Ascending aorta (tissue), 2 donors: ENCODE data around the gene KRCC1. TPM values are rescaled to one million over a fixed set of nuclear protein-coding genes. Genes with fewer than 3 reads are reported as not detected.
"Not testable (repeated sequence)": the region's sequence is repeated elsewhere in the genome, so short reads cannot be mapped to it uniquely, and the experiment has no call there.

Experiments
- DNase-seq, 2 donors: peaks; one replicate each; pipeline ENCODE4 v3.0.0-alpha.2; 2019; ENCODE audit warnings: low spot score in 2 of 2
- H3K27ac ChIP-seq, 2 donors: fragments of 200-600 bp; sonication (generic); one replicate each; pipeline ENCODE4 v1.5.1; 2016 to 2017; ENCODE audit warnings: mild to moderate bottlenecking in 1 of 2
- H3K27me3 ChIP-seq: fragments of 200-600 bp; sonication (generic); one replicate; pipeline ENCODE4 v1.5.1; 2017
- H3K36me3 ChIP-seq, 2 donors: fragments of 200-600 bp; sonication (generic); one replicate each; pipeline ENCODE4 v1.5.1; 2016
- H3K4me1 ChIP-seq, 2 donors: fragments of 200-600 bp; sonication (generic); one replicate each; pipeline ENCODE4 v1.5.1; 2016 to 2017; ENCODE audit warnings: mild to moderate bottlenecking in 1 of 2
- H3K4me3 ChIP-seq, 2 donors: fragments of 200-600 bp; sonication (generic); one replicate each; pipeline ENCODE4 v1.5.1; 2016 to 2017; ENCODE audit warnings: mild to moderate bottlenecking in 1 of 2
- H3K9me3 ChIP-seq, 2 donors: fragments of 200-600 bp; sonication (generic); one replicate each; pipeline ENCODE4 v1.5.1; 2016
- CTCF ChIP-seq, 3 experiments: fragments of 200-600 bp in 2 of 3; fragments of 450-650 bp in 1 of 3; sonication (generic) in 2 of 3; IDR thresholded peaks; one replicate each; pipeline ENCODE4 v1.5.1; 2016 to 2019; ENCODE audit warnings: antibody characterized with exemption in 3 of 3, mild to moderate bottlenecking in 1 of 3, moderate library complexity in 1 of 3
- intact Hi-C: fragments of 100-400 bp; cut with DNase I; formaldehyde crosslinking; loops from one replicate; pipeline ENCODE4 v1.15.1; 2023
- total RNA-seq: library from RNA; depleted of rRNA; stranded (reverse); fragments of >200 nt; gene quantifications from one replicate; pipeline ENCODE4 v1.1.0, GENCODE V29; 2016

Gene KRCC1
- total RNA-seq, 1 donor from 2014 or later: 3.1 TPM

DNA sequence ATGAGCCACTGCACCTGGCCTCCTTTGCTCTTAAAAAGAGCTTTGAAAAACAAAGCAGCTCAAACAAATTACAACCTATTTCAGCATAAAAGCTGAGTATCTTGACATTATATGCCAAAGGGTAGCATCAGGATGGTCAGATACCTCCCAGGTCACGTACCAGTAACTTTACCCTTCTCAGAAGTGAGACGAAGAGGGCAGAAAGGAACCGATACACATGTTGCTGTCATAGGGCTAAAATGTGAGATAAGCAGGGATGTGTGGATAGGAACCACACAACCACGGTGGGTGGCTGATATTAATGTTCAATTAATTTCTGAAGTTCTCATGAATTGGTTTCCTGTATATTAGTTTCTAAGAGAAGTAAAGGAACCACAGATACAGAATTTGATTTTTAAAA, 26.7 kb downstream of the KRCC1 start:
- no peak for DNase-seq
- Histone ChIP-seq H3K36me3 (peaks cover 22 to 44% of the 10 kb centered on the region in 2 donors), H3K9me3 (no peaks in the 10 kb centered on the region)

GRCh38 chr2:88027697-88028389, 27.7 kb downstream of the KRCC1 start:
- intact Hi-C loops: no loop called here
- H3K4me1 ChIP-seq: no peaks in the 10 kb centered on the region
- no peaks in the 10 kb centered on the region for H3K27me3 ChIP-seq
- DNase-seq: no peak
- H3K36me3 ChIP-seq: peaks cover 19 to 36% of the 10 kb centered on the region in 2 donors
- no peak for TF ChIP-seq CTCF (IDR thresholded peaks at IDR 0.05)
- H3K4me3 ChIP-seq: no peak overlapping the region
- no peaks in the 10 kb centered on the region for H3K9me3 ChIP-seq
- H3K27ac ChIP-seq: no peak overlapping the region

More for the DNA sequence above, 26.7 kb downstream of the KRCC1 start:
- intact Hi-C loops: no loop called here
- Histone ChIP-seq H3K4me1 (no peaks in the 10 kb centered on the region), H3K27ac (no peak overlapping the region), H3K27me3 (no peaks in the 10 kb centered on the region), H3K4me3 (no peak overlapping the region)
- no peak for TF ChIP-seq CTCF (IDR thresholded peaks at IDR 0.05)

- no peaks in the 10 kb centered on the region for H3K27me3 ChIP-seq
- H3K36me3 ChIP-seq: peaks cover 8 to 9% of the 10 kb centered on the region in 2 donors
- no peak overlapping the region for H3K27ac ChIP-seq
- H3K9me3 ChIP-seq: no peaks in the 10 kb centered on the region
- no peaks in the 10 kb centered on the region for H3K4me1 ChIP-seq
- H3K4me3 ChIP-seq: no peak overlapping the region
- no peak for DNase-seq
- TF ChIP-seq CTCF (IDR thresholded peaks at IDR 0.05): no peak
- intact Hi-C loops: no loop called here
Measured at GRCh38 chr2:88024509-88024908, 31.1 kb downstream of the KRCC1 start.

DNA sequence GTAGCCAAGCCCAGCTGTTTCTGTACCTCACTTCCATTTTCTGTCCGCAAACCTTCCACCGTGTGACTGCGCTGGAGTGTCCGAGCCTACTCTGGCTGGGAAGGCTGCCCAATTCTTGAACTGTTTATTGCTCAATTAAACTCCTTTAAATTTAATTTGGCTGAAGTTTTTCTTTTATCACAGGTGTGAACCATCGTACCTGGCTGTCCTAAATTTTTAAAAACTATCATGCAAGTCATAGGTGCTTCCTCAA, 33.0 kb downstream of the KRCC1 start:
- no peak for DNase-seq
- Histone ChIP-seq H3K27ac (no peak overlapping the region), H3K4me1 (no peaks in the 10 kb centered on the region), H3K27me3 (no peaks in the 10 kb centered on the region), H3K36me3 (no peaks in the 10 kb centered on the region), H3K9me3 (no peaks in the 10 kb centered on the region), H3K4me3 (no peak overlapping the region)
- intact Hi-C loops: no loop called here
- TF ChIP-seq CTCF (IDR thresholded peaks at IDR 0.05): no peak

- TF ChIP-seq CTCF (IDR thresholded peaks at IDR 0.05): no peak
- Histone ChIP-seq H3K36me3 (no peaks in the 10 kb centered on the region), H3K4me3 (no peak overlapping the region), H3K27me3 (no peaks in the 10 kb centered on the region), H3K27ac (no peak overlapping the region), H3K4me1 (no peaks in the 10 kb centered on the region), H3K9me3 (no peaks in the 10 kb centered on the region)
- intact Hi-C loops: no loop called here
- DNase-seq: no peak
Measured at GRCh38 chr2:88019985-88020384, 35.6 kb downstream of the KRCC1 start.

- H3K27ac ChIP-seq: no peak overlapping the region
- no peak for TF ChIP-seq CTCF (IDR thresholded peaks at IDR 0.05)
- H3K9me3 ChIP-seq: no peaks in the 10 kb centered on the region
- intact Hi-C loops: no loop called here
- DNase-seq: no peak
- no peaks in the 10 kb centered on the region for H3K27me3 ChIP-seq
- H3K4me3 ChIP-seq: no peak overlapping the region
- H3K36me3 ChIP-seq: no peaks in the 10 kb centered on the region
- H3K4me1 ChIP-seq: no peaks in the 10 kb centered on the region
Measured at GRCh38 chr2:88018909-88019308, 36.7 kb downstream of the KRCC1 start.

DNA sequence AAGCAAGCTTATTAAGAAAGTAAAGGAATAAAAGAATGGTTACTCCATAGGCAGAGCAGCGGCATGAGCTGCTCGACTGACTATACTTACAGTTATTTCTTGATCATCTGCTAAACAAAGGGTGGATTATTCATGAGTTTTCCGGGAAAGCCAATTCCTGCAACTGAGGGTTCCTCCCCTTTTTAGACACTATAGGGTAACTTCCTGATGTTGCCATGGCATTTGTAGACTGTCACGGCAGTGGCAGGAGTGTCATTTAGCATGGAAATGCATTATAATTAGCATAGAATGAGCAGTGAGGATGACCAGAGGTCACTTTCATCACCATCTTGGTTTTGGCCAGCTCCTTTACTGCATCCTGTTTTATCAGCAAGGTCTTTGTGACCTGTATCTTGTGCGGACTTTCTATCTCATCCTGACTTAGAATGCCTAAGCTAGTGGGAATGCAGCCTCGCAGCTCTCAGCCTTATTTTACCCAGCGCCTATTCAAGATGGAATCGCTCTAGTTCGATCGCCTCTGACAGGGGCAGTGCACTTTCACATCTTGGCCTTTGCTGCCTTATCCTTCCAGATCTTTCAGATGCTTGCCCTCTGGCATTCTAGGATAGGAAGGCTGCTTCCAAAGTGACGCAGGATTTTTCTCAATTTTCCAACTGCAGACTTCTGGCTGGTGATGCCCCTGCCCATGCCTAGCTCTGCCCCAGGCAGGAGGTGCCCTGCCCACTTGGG, 37.3 kb downstream of the KRCC1 start:
- H3K4me3 ChIP-seq, H3K27me3 ChIP-seq, H3K36me3 ChIP-seq, H3K9me3 ChIP-seq, H3K27ac ChIP-seq, H3K4me1 ChIP-seq, intact Hi-C loops, DNase-seq: not testable (repeated sequence)

- H3K4me1 ChIP-seq, H3K36me3 ChIP-seq, H3K9me3 ChIP-seq, H3K27me3 ChIP-seq, DNase-seq, intact Hi-C loops: not testable (repeated sequence)
- Histone ChIP-seq H3K27ac (peak overlapping the region; percentile 2 to 6), H3K4me3 (peak overlapping the region in 1 of 2 donors; percentile 68)
Measured at GRCh38 chr2:88017780-88018038, 37.9 kb downstream of the KRCC1 start.
